ENCODE results near the gene FAM120C. TPM values are rescaled to one million over a fixed set of nuclear protein-coding genes. Genes with fewer than 3 reads are reported as not detected.

Gene FAM120C
- total and polyA plus RNA-seq, 10 of the 15 experiments (the other 5 are each of a cell fraction or from before 2014, with no cell fraction given), result 1.3 to 9.8 (median 4.9) TPM

- H2AFZ ChIP-seq (ENCODE audit: control insufficient read depth, low read depth, low read length), result no peak overlapping the region
- H3K27ac ChIP-seq (ENCODE audit: control insufficient read depth, insufficient read depth), result no peak overlapping the region
- no peaks in the 10 kb centered on the region for H4K20me1 ChIP-seq (ENCODE audit: control insufficient read depth, insufficient read depth)
- no peak for TF ChIP-seq ASH2L (IDR thresholded peaks at IDR 0.05; ENCODE audit: borderline replicate concordance, low read depth)
- no peak for TF ChIP-seq ZZZ3 (IDR thresholded peaks at IDR 0.05; ENCODE audit: control insufficient read depth, insufficient read length, low read depth)
- TF ChIP-seq PAX8 (IDR thresholded peaks at IDR 0.05), result no peak
- intact Hi-C loops (cut with micrococcal nuclease; ENCODE audit: unreplicated experiment), result no loop called here
- ChIA-PET RAD21 (ENCODE audit: unreplicated experiment) (no interaction called here), SMC1A (ENCODE audit: uncharacterized antibody, unreplicated experiment) (no interaction called here), POLR2A (no interaction called here), CTCF (no interaction called here)
- in situ Hi-C loops (cut with MboI), result no loop called here
- no peak overlapping the region for H3K9ac ChIP-seq (ENCODE audit: control insufficient read depth, insufficient read depth, low read length)
- WGBS (ENCODE audit: insufficient coverage, insufficient replicate concordance, low lambda C conversion rate, missing lambda C conversion rate), result 14% methylated on average over 2 of the region's 2 CpGs
- no peaks in the 10 kb centered on the region for H3K4me1 ChIP-seq (ENCODE audit: control insufficient read depth, insufficient read depth, low read length)
- H3K79me2 ChIP-seq (ENCODE audit: control insufficient read depth, insufficient read depth, low read length), result no peaks in the 10 kb centered on the region
- no peaks in the 10 kb centered on the region for H3K36me3 ChIP-seq (ENCODE audit: control insufficient read depth in 2 of 2, insufficient read depth in 2 of 2, low read length in 1 of 2)
- FAIRE-seq (no peak), DNase-seq (ENCODE audit: low read depth, low spot score) (no peak), ATAC-seq (no peak)
- no TSS peak for BruUV-seq (replicated peaks)
- no peaks in the 10 kb centered on the region for H3K9me3 ChIP-seq (replicated peaks; ENCODE audit: control insufficient read depth, insufficient read depth, low read length)
- no peaks in the 10 kb centered on the region for H3K27me3 ChIP-seq (replicated peaks in 1 of 2; ENCODE audit: control insufficient read depth in 2 of 2, insufficient read depth in 2 of 2, low read length in 1 of 2)
- H3K4me2 ChIP-seq (ENCODE audit: control insufficient read depth, insufficient read depth), result no peak overlapping the region
- no peak overlapping the region for H3K4me3 ChIP-seq
Measured at GRCh38 chrX:54063361-54063760, 119.7 kb downstream of the FAM120C start.

GRCh38 chrX:54049801-54050200 is 133.3 kb downstream of the FAM120C start:
- H3K9ac ChIP-seq (ENCODE audit: control insufficient read depth, insufficient read depth, low read length), result no peak overlapping the region
- DNase-seq (ENCODE audit: low read depth, low spot score), result no peak
- in situ Hi-C loops (cut with MboI), result no loop called here
- ChIA-PET POLR2A (no interaction called here), CTCF (no interaction called here), SMC1A (ENCODE audit: uncharacterized antibody, unreplicated experiment) (no interaction called here), RAD21 (ENCODE audit: unreplicated experiment) (no interaction called here)
- intact Hi-C loops (cut with micrococcal nuclease; ENCODE audit: unreplicated experiment), result no loop called here
- no peak overlapping the region for H3K4me2 ChIP-seq (ENCODE audit: control insufficient read depth, insufficient read depth)
- no peaks in the 10 kb centered on the region for H3K27me3 ChIP-seq (replicated peaks in 1 of 2; ENCODE audit: control insufficient read depth in 2 of 2, insufficient read depth in 2 of 2, low read length in 1 of 2)
- H3K4me1 ChIP-seq (ENCODE audit: control insufficient read depth, insufficient read depth, low read length), result peaks cover 4% of the 10 kb centered on the region; the same call in 1 of the 2 replicates
- no TSS peak for BruUV-seq (replicated peaks)
- no peaks in the 10 kb centered on the region for H3K9me3 ChIP-seq (replicated peaks; ENCODE audit: control insufficient read depth, insufficient read depth, low read length)
- H3K4me3 ChIP-seq, result no peak overlapping the region
- WGBS (ENCODE audit: insufficient coverage, insufficient replicate concordance, low lambda C conversion rate, missing lambda C conversion rate), result 16% methylated on average over 3 of the region's 3 CpGs
- no peak overlapping the region for H3K27ac ChIP-seq (ENCODE audit: control insufficient read depth, insufficient read depth)
- TF ChIP-seq POLR2A (IDR thresholded peaks at IDR 0.05; ENCODE audit: low read depth, low read length) (no peak), RB1 (IDR thresholded peaks at IDR 0.05; ENCODE audit: borderline replicate concordance) (no peak), ZNF687 (IDR thresholded peaks at IDR 0.05) (no peak), NRF1 (conservative IDR thresholded peaks at IDR 0.05; ENCODE audit: low read depth, low read length) (no peak), DPF2 (IDR thresholded peaks at IDR 0.05) (no peak)
- H3K79me2 ChIP-seq (ENCODE audit: control insufficient read depth, insufficient read depth, low read length), result no peaks in the 10 kb centered on the region
- H2AFZ ChIP-seq (ENCODE audit: control insufficient read depth, low read depth, low read length), result no peak overlapping the region
- no peak for FAIRE-seq
- no peak for ATAC-seq
- H4K20me1 ChIP-seq (ENCODE audit: control insufficient read depth, insufficient read depth), result no peaks in the 10 kb centered on the region
- no peaks in the 10 kb centered on the region for H3K36me3 ChIP-seq (ENCODE audit: control insufficient read depth in 2 of 2, insufficient read depth in 2 of 2, low read length in 1 of 2)

All from GM12878 (cell line).